T-helper 1 cell treated with Interleukin-12 subunit alpha and Interleukin-12 subunit beta and Interleukin-4 antibody, amounts not matched to agents 30 μg/mL and 1 μg/mL, for 36 hours (primary cell): ENCODE measurements around the gene ARSJ.

Experiments used
- H3K27ac Mint-ChIP-seq: one replicate; pipeline ENCODE4 v1.8.0; 2021; ENCODE audit warnings: mild to moderate bottlenecking, mixed read lengths
- H3K27me3 Mint-ChIP-seq: one replicate; pipeline ENCODE4 v1.8.0; 2021; ENCODE audit warnings: low read depth, mixed read lengths
- H3K36me3 Mint-ChIP-seq: one replicate; pipeline ENCODE4 v1.8.0; 2021; ENCODE audit warnings: low read depth, mixed read lengths
- H3K4me1 Mint-ChIP-seq: one replicate; pipeline ENCODE4 v1.8.0; 2021; ENCODE audit warnings: low read depth, mixed read lengths
- H3K4me3 Mint-ChIP-seq: one replicate; pipeline ENCODE4 v1.8.0; 2021; ENCODE audit warnings: mild to moderate bottlenecking, moderate library complexity, mixed read lengths
- H3K9me3 Mint-ChIP-seq: one replicate; pipeline ENCODE4 v1.8.0; 2021; ENCODE audit warnings: mixed read lengths

ARSJ gene

GRCh38 chr4:113881256-113881655 lies 98.2 kb downstream of the ARSJ start:
- H3K9me3 Mint-ChIP-seq = no peaks in the 10 kb centered on the region
- H3K36me3 Mint-ChIP-seq = no peaks in the 10 kb centered on the region
- no peak overlapping the region for H3K4me3 Mint-ChIP-seq
- H3K27ac Mint-ChIP-seq = no peak overlapping the region
- no peaks in the 10 kb centered on the region for H3K27me3 Mint-ChIP-seq
- no peaks in the 10 kb centered on the region for H3K4me1 Mint-ChIP-seq

DNA sequence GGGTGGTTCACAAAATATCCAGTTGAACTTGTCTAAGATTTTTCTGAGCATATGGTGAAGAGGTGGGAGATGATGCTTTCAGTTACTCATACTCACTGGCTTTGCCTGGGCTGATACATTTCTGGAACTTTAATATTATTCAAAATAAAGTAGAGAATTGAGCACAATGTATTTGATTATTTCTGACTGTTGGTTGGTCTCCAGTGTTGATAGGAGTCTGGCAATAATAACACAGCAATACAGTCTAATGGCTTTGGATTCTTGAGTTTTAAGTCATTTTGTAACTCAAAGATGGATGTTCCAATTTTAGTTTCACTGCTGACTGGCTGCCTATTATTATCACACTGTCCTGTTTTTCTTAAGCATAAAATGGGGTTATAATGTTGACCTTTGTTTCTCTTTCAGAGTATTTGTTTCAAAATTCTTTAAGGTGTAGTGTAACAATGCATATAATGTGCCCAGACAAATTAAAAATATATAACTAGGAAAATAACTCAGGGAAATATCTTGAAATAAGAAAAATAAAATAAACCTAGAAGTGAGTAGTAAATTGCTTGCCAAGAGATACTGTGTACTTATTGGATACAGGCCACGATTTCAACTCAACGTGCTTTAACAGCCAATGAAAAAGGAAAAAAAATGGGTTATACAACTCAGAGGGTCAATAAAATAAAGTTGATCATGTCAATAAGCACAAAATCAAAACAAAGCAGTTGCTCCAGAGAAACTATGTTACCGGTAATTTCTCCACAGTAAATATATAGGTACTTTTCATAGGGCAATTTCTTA lies 99.0 kb downstream of the ARSJ start:
- no peaks in the 10 kb centered on the region for H3K9me3 Mint-ChIP-seq
- H3K4me3 Mint-ChIP-seq = no peak overlapping the region
- H3K27ac Mint-ChIP-seq = no peak overlapping the region
- H3K27me3 Mint-ChIP-seq = no peaks in the 10 kb centered on the region
- H3K36me3 Mint-ChIP-seq = no peaks in the 10 kb centered on the region
- no peaks in the 10 kb centered on the region for H3K4me1 Mint-ChIP-seq

GRCh38 chr4:113878668-113879067 lies 100.8 kb downstream of the ARSJ start:
- H3K36me3 Mint-ChIP-seq = no peaks in the 10 kb centered on the region
- no peaks in the 10 kb centered on the region for H3K27me3 Mint-ChIP-seq
- no peak overlapping the region for H3K4me3 Mint-ChIP-seq
- H3K9me3 Mint-ChIP-seq = no peaks in the 10 kb centered on the region
- H3K4me1 Mint-ChIP-seq = peaks cover 1% of the 10 kb centered on the region
- H3K27ac Mint-ChIP-seq = no peak overlapping the region

- H3K27ac Mint-ChIP-seq = no peak overlapping the region
- H3K36me3 Mint-ChIP-seq = no peaks in the 10 kb centered on the region
- H3K9me3 Mint-ChIP-seq = peaks cover 6% of the 10 kb centered on the region
- H3K27me3 Mint-ChIP-seq = no peaks in the 10 kb centered on the region
- H3K4me3 Mint-ChIP-seq = no peak overlapping the region
- peaks cover 6% of the 10 kb centered on the region for H3K4me1 Mint-ChIP-seq
These were observed 105.0 kb downstream of the ARSJ start for GRCh38 chr4:113874480-113874879.

GRCh38 chr4:113873508-113873907 lies 105.9 kb downstream of the ARSJ start:
- peaks cover 6% of the 10 kb centered on the region for H3K4me1 Mint-ChIP-seq
- peaks cover 6% of the 10 kb centered on the region for H3K9me3 Mint-ChIP-seq
- no peaks in the 10 kb centered on the region for H3K36me3 Mint-ChIP-seq
- no peak overlapping the region for H3K4me3 Mint-ChIP-seq
- H3K27me3 Mint-ChIP-seq = no peaks in the 10 kb centered on the region
- no peak overlapping the region for H3K27ac Mint-ChIP-seq

DNA sequence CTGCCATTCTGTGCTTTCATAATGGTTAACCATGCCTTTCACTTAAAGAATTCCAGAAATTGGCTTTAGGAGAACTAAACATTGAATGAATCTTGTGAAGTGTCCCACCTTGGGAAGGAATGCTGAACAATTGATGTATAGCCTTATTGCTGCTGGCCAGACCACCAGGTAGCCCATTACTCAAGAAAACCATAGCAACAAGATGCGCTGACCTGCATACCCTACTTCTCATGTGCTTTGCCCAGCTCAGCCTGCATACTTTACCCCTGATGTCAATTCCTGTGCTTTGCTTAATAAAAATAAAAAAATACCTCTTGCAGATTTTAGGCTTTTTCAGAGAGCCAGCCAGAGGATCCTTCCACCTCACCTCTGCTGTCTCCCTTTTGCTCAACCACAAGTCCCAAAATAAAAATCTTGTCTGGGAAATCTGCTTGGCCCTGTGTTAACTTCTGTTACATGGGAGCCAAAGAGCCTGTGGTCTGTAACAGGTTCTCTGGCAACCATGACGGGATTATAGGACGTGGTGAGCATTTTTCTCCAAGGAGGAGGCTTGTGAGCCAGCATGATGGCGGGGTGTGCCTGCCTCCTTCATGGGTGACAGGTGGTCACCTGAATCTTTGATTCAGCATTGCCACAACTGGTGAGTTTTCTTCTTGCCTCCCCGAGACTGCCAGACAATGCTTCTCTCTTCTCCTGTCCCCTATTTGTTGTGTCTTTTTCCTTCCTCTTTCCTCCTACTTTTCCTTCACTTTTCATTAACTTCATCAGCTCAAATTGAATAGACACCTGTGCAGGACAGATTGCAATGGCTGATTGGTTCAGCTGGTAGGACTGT lies 106.8 kb downstream of the ARSJ start:
- Mint-ChIP-seq H3K36me3 (no peaks in the 10 kb centered on the region), H3K27ac (no peak overlapping the region), H3K4me3 (no peak overlapping the region)

GRCh38 chr4:113871080-113871479 lies 108.4 kb downstream of the ARSJ start:
- Mint-ChIP-seq H3K4me1 (peaks cover 6% of the 10 kb centered on the region), H3K27ac (no peak overlapping the region)

More for the DNA sequence above, 106.8 kb downstream of the ARSJ start:
- peaks cover 6% of the 10 kb centered on the region for H3K9me3 Mint-ChIP-seq
- H3K4me1 Mint-ChIP-seq = peaks cover 6% of the 10 kb centered on the region
- no peaks in the 10 kb centered on the region for H3K27me3 Mint-ChIP-seq

GRCh38 chr4:113869743-113870375 lies 109.6 kb downstream of the ARSJ start:
- Mint-ChIP-seq H3K27ac (no peak overlapping the region), H3K4me1 (peaks cover 6% of the 10 kb centered on the region), H3K9me3 (peaks cover 6% of the 10 kb centered on the region), H3K36me3 (no peaks in the 10 kb centered on the region), H3K27me3 (no peaks in the 10 kb centered on the region), H3K4me3 (no peak overlapping the region)

More at GRCh38 chr4:113871080-113871479, 108.4 kb downstream of the ARSJ start:
- Mint-ChIP-seq H3K4me3 (no peak overlapping the region), H3K9me3 (peaks cover 6% of the 10 kb centered on the region), H3K36me3 (no peaks in the 10 kb centered on the region), H3K27me3 (no peaks in the 10 kb centered on the region)

DNA sequence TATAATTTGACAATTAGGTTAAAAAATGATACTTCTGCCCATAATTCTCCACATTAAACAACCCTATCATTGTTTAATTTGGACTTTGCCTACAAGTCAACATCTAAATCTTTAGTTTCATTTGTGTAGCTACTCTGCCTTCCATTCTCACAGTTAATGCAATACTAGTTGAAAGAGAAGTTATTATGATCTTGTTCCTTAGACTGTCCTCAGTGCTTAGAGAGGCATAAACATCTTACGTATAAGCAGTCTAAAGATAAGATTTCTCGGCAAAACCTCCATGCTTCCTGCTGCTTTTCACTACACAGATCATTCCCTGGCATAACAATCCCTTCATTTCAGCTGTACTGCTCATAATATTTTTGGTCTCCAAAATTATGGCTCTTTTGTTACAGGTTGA lies 112.8 kb downstream of the ARSJ start:
- Mint-ChIP-seq H3K9me3 (peaks cover 6% of the 10 kb centered on the region), H3K27ac (no peak overlapping the region), H3K27me3 (peaks cover 5% of the 10 kb centered on the region), H3K4me3 (no peak overlapping the region), H3K4me1 (peaks cover 4% of the 10 kb centered on the region), H3K36me3 (no peaks in the 10 kb centered on the region)

DNA sequence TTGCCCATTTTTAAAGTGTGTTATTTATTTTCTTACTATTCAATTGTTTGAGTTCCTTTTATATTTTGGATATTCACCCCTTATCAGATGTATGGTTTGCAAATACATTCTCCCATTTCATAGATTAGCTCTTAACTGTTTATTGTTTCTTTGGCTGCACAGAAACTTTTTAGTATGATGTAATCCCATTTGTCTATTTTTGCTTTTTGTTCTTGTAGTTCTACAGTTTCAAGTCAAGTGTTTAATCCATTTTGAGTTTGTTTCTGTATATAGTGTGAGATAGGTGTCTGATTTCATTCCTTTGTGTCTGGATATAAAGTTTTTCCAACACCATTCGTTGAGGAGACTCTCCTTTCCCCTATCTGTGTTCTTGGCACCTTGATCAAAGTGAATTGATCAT lies 120.5 kb downstream of the ARSJ start:
- Mint-ChIP-seq H3K9me3 (no peaks in the 10 kb centered on the region), H3K27ac (no peak overlapping the region), H3K27me3 (peaks cover 5% of the 10 kb centered on the region), H3K4me3 (no peak overlapping the region), H3K36me3 (no peaks in the 10 kb centered on the region), H3K4me1 (no peaks in the 10 kb centered on the region)

DNA sequence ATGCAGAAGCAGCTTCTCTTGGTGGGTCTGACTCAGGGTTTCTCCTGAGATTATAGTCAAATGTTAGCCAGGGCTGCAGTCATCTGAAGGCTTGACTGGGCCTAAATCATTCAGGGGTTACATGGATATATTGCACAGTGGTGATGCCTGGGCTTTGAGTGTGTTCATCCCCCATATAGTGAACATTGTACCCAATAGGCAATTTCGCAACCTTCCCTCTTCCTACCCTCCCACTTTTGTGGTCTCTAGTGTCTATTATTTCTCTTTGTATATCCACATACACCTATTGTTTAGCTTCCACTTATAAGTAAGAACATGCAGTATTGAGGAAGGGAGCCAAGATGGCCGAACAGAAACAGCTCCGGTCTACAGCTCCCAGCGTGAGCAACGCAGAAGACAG lies 127.6 kb downstream of the ARSJ start:
- Mint-ChIP-seq H3K36me3 (no peaks in the 10 kb centered on the region), H3K27ac (no peak overlapping the region), H3K4me1 (no peaks in the 10 kb centered on the region), H3K27me3 (no peaks in the 10 kb centered on the region), H3K4me3 (no peak overlapping the region), H3K9me3 (peaks cover 4% of the 10 kb centered on the region)
